IMR-90 (cell line): ENCODE measurements around the gene CSNK1G2. TPM values are rescaled to one million over a fixed set of nuclear protein-coding genes. Genes with fewer than 3 reads are reported as not detected.

Experiments
- ATAC-seq: fragments of 200-7000 bp; cut with Tn5 transposase; 2 replicates; pipeline ENCODE4 v1.9.1; 2020; ENCODE audit warnings: low read depth, mild to moderate bottlenecking, moderate library complexity
- BruUV-seq: library from RNA; stranded (reverse); fragments of 400-500 nt; replicated peaks from 2 replicates; lab custom pipeline; 2021; lab: Mats Ljungman, UMichigan
- CTCF ChIA-PET: fragments of 300-600 bp; formaldehyde crosslinking; extraction: SDS; loops from one replicate; lab custom pipeline; 2021; ENCODE audit warnings: antibody characterized with exemption; lab: Yijun Ruan, JAX
- POLR2A ChIA-PET: fragments of 300-600 bp; sonication (Branson Sonifier 250); formaldehyde crosslinking; loops from one replicate; lab custom pipeline; 2022; ENCODE audit warnings: antibody characterized with exemption; ENCODE audit not compliant: unreplicated experiment; lab: Charles Lee
- DNase-seq: peaks from one replicate; pipeline ENCODE4 v3.0.0; 2013
- H2AFZ ChIP-seq: replicated peaks from 2 replicates; pipeline ENCODE3; 2013; ENCODE audit warnings: low read length, mild to moderate bottlenecking; ENCODE audit not compliant: poor library complexity
- H2AK5ac ChIP-seq: 2 replicates; pipeline ENCODE4 v1.6.1; 2013; ENCODE audit warnings: low read depth, low read length, inconsistent platforms
- H2AK9ac ChIP-seq: replicated peaks from 2 replicates; pipeline ENCODE3; 2013; ENCODE audit warnings: mild to moderate bottlenecking, low read depth, low read length, moderate library complexity; ENCODE audit not compliant: poor library complexity
- H2BK120ac ChIP-seq: 2 replicates; pipeline ENCODE4 v1.6.1; 2013; ENCODE audit warnings: low read depth, low read length, inconsistent platforms
- H2BK15ac ChIP-seq: 3 replicates; pipeline ENCODE4 v1.6.1; 2013; ENCODE audit warnings: low read depth, low read length, inconsistent platforms
- H2BK20ac ChIP-seq: 2 replicates; pipeline ENCODE4 v1.6.1; 2013; ENCODE audit warnings: low read depth, mild to moderate bottlenecking, inconsistent platforms, low read length, moderate library complexity
- H2BK5ac ChIP-seq: 2 replicates; pipeline ENCODE4 v1.6.1; 2013; ENCODE audit warnings: mild to moderate bottlenecking, low read depth, low read length, inconsistent platforms; ENCODE audit not compliant: poor library complexity, severe bottlenecking
- H3K14ac ChIP-seq: replicated peaks from 2 replicates; pipeline ENCODE4 v1.6.1; 2013; ENCODE audit warnings: low read depth, low read length, inconsistent platforms
- H3K18ac ChIP-seq: 2 replicates; pipeline ENCODE4 v1.6.1; 2013; ENCODE audit warnings: low read depth, low read length, control low read depth
- H3K23ac ChIP-seq: 2 replicates; pipeline ENCODE4 v1.6.1; 2013; ENCODE audit warnings: low read depth, low read length, inconsistent platforms
- H3K27ac ChIP-seq: 2 replicates; pipeline ENCODE4 v1.5.1; 2013; ENCODE audit warnings: mild to moderate bottlenecking, control low read depth, low read length; ENCODE audit not compliant: insufficient read depth
- H3K27me3 ChIP-seq: 2 replicates; pipeline ENCODE4 v1.6.1; 2013; ENCODE audit warnings: low read length; ENCODE audit not compliant: control insufficient read depth, insufficient read depth
- H3K36me3 ChIP-seq: 2 replicates; pipeline ENCODE4 v1.6.1; 2013; ENCODE audit warnings: low read length, mixed read lengths; ENCODE audit not compliant: control insufficient read depth, insufficient read depth
- H3K4ac ChIP-seq: 2 replicates; pipeline ENCODE4 v1.6.1; 2013; ENCODE audit warnings: low read depth, low read length, inconsistent platforms
- H3K4me1 ChIP-seq: 2 replicates; pipeline ENCODE4 v1.6.1; 2013; ENCODE audit warnings: low read length, mixed read lengths; ENCODE audit not compliant: control insufficient read depth, insufficient read depth
- H3K4me2 ChIP-seq: 2 replicates; pipeline ENCODE4 v1.6.1; 2013; ENCODE audit warnings: low read depth, mild to moderate bottlenecking, control low read depth, low read length, moderate library complexity
- H3K4me3 ChIP-seq: 2 replicates; pipeline ENCODE4 v1.5.1; 2013; ENCODE audit warnings: low read depth, mild to moderate bottlenecking, control low read depth, low read length, moderate library complexity; ENCODE audit not compliant: insufficient read depth
- H3K56ac ChIP-seq: 2 replicates; pipeline ENCODE4 v1.6.1; 2013; ENCODE audit warnings: low read length, inconsistent platforms; ENCODE audit not compliant: insufficient read depth; ENCODE audit errors: extremely low read depth
- H3K79me1 ChIP-seq, 2 experiments: 2 replicates each; pipeline ENCODE4 v1.6.1; 2013; ENCODE audit warnings: low read length in 2 of 2, inconsistent platforms in 1 of 2, low read depth in 1 of 2
- H3K9ac ChIP-seq: 2 replicates; pipeline ENCODE4 v1.6.1; 2013; ENCODE audit warnings: low read depth, low read length, control low read depth
- H3K9me1 ChIP-seq: 2 replicates; pipeline ENCODE4 v1.6.1; 2013; ENCODE audit warnings: low read length, inconsistent platforms; ENCODE audit not compliant: insufficient read depth
- H3K9me3 ChIP-seq: 2 replicates; pipeline ENCODE4 v1.6.1; 2013; ENCODE audit warnings: low read length; ENCODE audit not compliant: control insufficient read depth, insufficient read depth
- H4K20me1 ChIP-seq: 2 replicates; pipeline ENCODE4 v1.6.1; 2013; ENCODE audit warnings: low read length, inconsistent platforms; ENCODE audit not compliant: insufficient read depth
- H4K5ac ChIP-seq: 2 replicates; pipeline ENCODE4 v1.6.1; 2013; ENCODE audit warnings: mild to moderate bottlenecking, low read depth, low read length, control low read depth
- H4K8ac ChIP-seq, 2 experiments: 2 replicates each; pipeline ENCODE4 v1.6.1; 2013; ENCODE audit warnings: low read depth in 2 of 2, low read length in 2 of 2, control low read depth in 1 of 2, inconsistent platforms in 1 of 2
- H4K91ac ChIP-seq: 2 replicates; pipeline ENCODE4 v1.6.1; 2013; ENCODE audit warnings: low read depth, low read length, inconsistent platforms; ENCODE audit not compliant: insufficient read depth
- BHLHE40 ChIP-seq: fragments of 150-350 bp; IDR thresholded peaks from 2 replicates; pipeline ENCODE4 v1.6.1; 2016; ENCODE audit warnings: mild to moderate bottlenecking, low read depth, low read length
- CHD1 ChIP-seq: IDR thresholded peaks from 2 replicates; pipeline ENCODE4 v1.6.1; 2012; ENCODE audit warnings: low read depth, low read length, improper control_type of control experiment
- FOS ChIP-seq: fragments of 150-350 bp; IDR thresholded peaks from 2 replicates; pipeline ENCODE4 v1.6.1; 2016; ENCODE audit warnings: low read depth, low read length
- MAZ ChIP-seq: IDR thresholded peaks from 2 replicates; pipeline ENCODE4 v1.6.1; 2012; ENCODE audit warnings: low read depth, mild to moderate bottlenecking, low read length, improper control_type of control experiment, moderate library complexity, borderline replicate concordance
- MXI1 ChIP-seq: IDR thresholded peaks from 2 replicates; pipeline ENCODE4 v1.6.1; 2012; ENCODE audit warnings: low read depth, mild to moderate bottlenecking, low read length, moderate library complexity, borderline replicate concordance
- USF2 ChIP-seq: fragments of 150-350 bp; IDR thresholded peaks from 2 replicates; pipeline ENCODE4 v1.6.1; 2017; ENCODE audit warnings: mild to moderate bottlenecking, antibody characterized with exemption, low read length, low read depth
- WGBS, 2 experiments: methylation state at CpG; one replicate each; pipeline versions ENCODE4 v1.1.5 to v1.1.7; 2013; ENCODE audit warnings: missing lambda C conversion rate in 2 of 2; ENCODE audit not compliant: insufficient read length in 1 of 2; ENCODE audit errors: extremely low coverage in 2 of 2; 5-methylcytosine and 5-hydroxymethylcytosine counted together
- dilution Hi-C: fragments of 300-500 bp; cut with HindIII; formaldehyde crosslinking; loops from one replicate; pipeline ENCODE4 v1.14.3; 2018; ENCODE audit warnings: low sequenced_read_pairs; ENCODE audit not compliant: unreplicated experiment
- in situ Hi-C: fragments of 300-500 bp; cut with MboI; formaldehyde crosslinking; loops from 3 replicates; pipeline ENCODE4 v1.14.3; 2019; ENCODE audit warnings: low sequenced_read_pairs, inconsistent platforms, mixed read lengths
- intact Hi-C: fragments of 100-400 bp; cut with micrococcal nuclease; formaldehyde crosslinking; loops from 2 replicates; pipeline ENCODE4 v1.10.0; 2022
- polyA plus RNA-seq, 3 experiments: library from polyadenylated mRNA; depleted of rRNA; stranded (reverse); fragments of >200 nt; gene quantifications; 2 replicates each; pipeline ENCODE4 v1.2.3, GENCODE V29; 2012; ENCODE audit warnings: low replicate concordance in 1 of 3
- total RNA-seq: library from RNA; depleted of rRNA; stranded (reverse); fragments of >200 nt; gene quantifications from 2 replicates; pipeline ENCODE4 v1.2.3, GENCODE V29; 2012

CSNK1G2 gene
- total and polyA plus RNA-seq, 2 of the 4 experiments (the other 2 are of a cell fraction) = 38.0 to 96.3 TPM

DNA sequence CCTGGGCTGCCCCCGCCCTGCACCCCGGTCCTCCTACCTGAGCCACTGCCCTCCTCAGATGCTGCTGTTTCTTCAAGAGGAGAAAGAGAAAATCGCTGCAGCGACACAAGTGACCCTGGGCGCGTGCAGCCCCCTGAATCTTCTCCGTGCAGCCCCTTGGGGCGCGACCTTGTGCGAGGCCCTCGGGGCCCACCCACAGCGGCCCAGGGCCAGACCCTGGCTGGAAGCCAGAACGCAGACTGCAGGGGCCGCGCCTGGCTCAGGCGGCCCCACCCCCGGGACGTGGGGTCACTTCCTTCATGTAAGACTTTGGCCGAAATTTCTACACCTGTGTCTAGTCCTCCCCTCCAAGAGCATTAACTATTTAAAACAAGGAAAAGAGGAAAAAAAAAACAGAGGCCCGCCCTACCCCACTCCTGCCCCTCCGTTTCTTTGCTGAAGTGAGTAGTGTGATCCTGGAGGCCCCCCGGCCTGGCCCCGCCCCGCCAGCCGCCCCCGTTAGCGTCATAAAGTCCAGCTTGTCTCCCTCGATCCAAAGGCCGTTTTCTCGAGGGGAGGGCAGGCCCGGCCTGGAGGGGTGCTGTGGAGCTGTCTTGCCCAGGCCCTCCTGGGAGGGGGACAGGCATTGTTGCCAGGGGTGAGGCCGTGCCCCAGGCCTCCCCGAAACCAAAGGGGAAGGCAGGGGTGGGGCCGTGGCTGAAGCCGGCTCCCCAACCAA is 39.3 kb downstream of the CSNK1G2 start:
- H2BK120ac ChIP-seq = no peak overlapping the region
- no peak overlapping the region for H3K56ac ChIP-seq
- no peak overlapping the region for H3K4ac ChIP-seq
- H2BK15ac ChIP-seq = no peak overlapping the region
- H2BK5ac ChIP-seq = no peak overlapping the region
- H3K27me3 ChIP-seq = no peaks in the 10 kb centered on the region
- H3K9ac ChIP-seq = no peak overlapping the region
- intact Hi-C loops = no loop called here
- H3K4me3 ChIP-seq = no peak overlapping the region
- no peak overlapping the region for H2AK5ac ChIP-seq
- BruUV-seq = TSS peak; percentile 60
- peak overlapping the region; percentile 14 for H2AFZ ChIP-seq
- POLR2A ChIA-PET = no interaction called here
- no peak overlapping the region for H3K14ac ChIP-seq
- ATAC-seq (no peak), DNase-seq (no peak)
- H3K9me3 ChIP-seq = no peaks in the 10 kb centered on the region
- H3K4me1 ChIP-seq = no peaks in the 10 kb centered on the region
- dilution Hi-C loops = no loop called here
- no peak overlapping the region for H4K5ac ChIP-seq
- in situ Hi-C loops = no loop called here
- H4K8ac ChIP-seq = no peak overlapping the region
- H3K79me1 ChIP-seq = peaks cover 0 to 26% of the 10 kb centered on the region in 2 experiments; a peak in 3 of 4 replicates
- no peak overlapping the region for H2AK9ac ChIP-seq
- H3K36me3 ChIP-seq = peaks cover 49% of the 10 kb centered on the region
- H3K4me2 ChIP-seq = no peak overlapping the region
- H3K23ac ChIP-seq = no peak overlapping the region
- H2BK20ac ChIP-seq = no peak overlapping the region
- H4K20me1 ChIP-seq = peaks cover 30% of the 10 kb centered on the region
- TF ChIP-seq BHLHE40 (no peak), USF2 (no peak), CHD1 (no peak), MAZ (no peak), MXI1 (no peak), FOS (no peak)
- H3K27ac ChIP-seq = no peak overlapping the region
- no peak overlapping the region for H4K91ac ChIP-seq
- CTCF ChIA-PET = no interaction called here
- H3K9me1 ChIP-seq = no peaks in the 10 kb centered on the region; the same call in 1 of the 2 replicates
- WGBS, 2 experiments = 78% methylated on average over 18 of the region's 35 CpGs; no CpG with 5 or more reads in 1 of the 2 experiments
- no peak overlapping the region for H3K18ac ChIP-seq
